HG02870 (cell line): Measurements from ENCODE around the gene ATP2B3.

ENCODE experiments used
- ATAC-seq: cut with Tn5 transposase; IDR thresholded peaks from one replicate; pipeline ENCODE4 v1.9.1; 2021; ENCODE audit warnings: mild to moderate bottlenecking, moderate library complexity; ENCODE audit not compliant: unreplicated experiment

Gene ATP2B3

GRCh38 chrX:153609917-153610835 is 92.7 kb downstream of the ATP2B3 start:
- ATAC-seq = no peak

GRCh38 chrX:153610836-153611213 is 93.4 kb downstream of the ATP2B3 start:
- ATAC-seq = no peak

DNA sequence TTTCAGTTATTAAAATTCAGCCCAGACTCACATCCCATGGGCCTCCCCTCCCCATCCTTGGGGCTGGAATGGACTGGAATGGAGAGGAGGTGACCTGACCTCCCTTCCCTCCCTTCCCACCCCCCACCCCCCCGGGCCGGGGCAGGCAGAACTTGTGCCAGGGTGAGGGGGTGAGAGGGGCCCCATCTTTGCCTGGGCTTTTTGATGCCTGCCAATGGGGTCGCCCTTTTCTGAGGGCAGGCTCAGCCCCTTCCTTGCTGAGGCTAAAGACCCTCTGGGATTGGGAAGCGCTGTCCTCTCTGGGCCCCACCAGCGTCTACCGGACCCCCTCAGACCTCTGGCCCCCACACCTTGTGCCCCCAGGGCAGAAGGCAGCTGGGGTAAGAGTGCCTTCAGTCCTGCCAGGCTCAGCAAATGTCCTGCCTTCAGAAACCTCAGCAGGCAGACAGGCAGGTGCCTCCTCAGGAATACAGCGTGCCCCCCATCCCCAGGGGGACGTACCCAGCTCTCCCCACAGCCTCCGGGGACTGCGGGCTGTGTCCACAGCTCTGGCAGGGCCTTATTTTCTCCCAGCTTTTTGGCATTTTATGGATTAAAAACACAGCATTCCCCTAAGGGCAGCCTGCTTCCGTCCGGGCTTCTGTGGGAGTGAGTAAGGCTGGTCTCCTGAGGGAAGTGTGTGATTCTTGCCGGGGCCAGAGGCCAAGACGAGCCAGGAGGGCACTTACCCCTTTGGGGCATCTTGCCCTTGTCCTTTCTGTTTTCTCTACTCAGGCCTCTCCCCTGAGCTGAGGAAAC is 94.1 kb downstream of the ATP2B3 start:
- ATAC-seq = no peak

DNA sequence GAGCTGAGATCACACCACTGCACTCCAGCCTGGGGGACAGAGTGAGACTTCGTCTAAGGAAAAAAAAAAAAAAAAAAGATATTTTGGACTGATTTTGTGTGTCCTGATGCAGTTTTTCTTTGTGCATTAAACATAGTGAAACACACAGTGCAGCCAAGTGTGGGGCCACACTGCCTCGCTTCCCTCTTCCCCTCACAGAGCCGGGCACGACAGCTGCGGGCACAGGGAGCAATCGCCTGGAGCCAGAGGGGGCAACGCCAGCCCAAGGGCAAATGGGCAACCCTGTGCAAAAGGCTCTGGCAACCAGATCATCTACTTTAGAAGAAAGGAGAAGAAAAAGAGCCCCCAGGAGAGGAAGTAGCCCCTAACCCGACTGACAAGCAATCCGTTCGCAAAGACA is 95.0 kb downstream of the ATP2B3 start:
- ATAC-seq = no peak

- ATAC-seq = no peak
Measured at GRCh38 chrX:153614818-153615217, 97.4 kb downstream of the ATP2B3 start.

GRCh38 chrX:153620576-153620975 is 103.1 kb downstream of the ATP2B3 start:
- no peak for ATAC-seq

GRCh38 chrX:153621949-153622598 is 104.6 kb downstream of the ATP2B3 start:
- no peak for ATAC-seq

GRCh38 chrX:153622661-153623309 is 105.3 kb downstream of the ATP2B3 start:
- ATAC-seq = no peak

DNA sequence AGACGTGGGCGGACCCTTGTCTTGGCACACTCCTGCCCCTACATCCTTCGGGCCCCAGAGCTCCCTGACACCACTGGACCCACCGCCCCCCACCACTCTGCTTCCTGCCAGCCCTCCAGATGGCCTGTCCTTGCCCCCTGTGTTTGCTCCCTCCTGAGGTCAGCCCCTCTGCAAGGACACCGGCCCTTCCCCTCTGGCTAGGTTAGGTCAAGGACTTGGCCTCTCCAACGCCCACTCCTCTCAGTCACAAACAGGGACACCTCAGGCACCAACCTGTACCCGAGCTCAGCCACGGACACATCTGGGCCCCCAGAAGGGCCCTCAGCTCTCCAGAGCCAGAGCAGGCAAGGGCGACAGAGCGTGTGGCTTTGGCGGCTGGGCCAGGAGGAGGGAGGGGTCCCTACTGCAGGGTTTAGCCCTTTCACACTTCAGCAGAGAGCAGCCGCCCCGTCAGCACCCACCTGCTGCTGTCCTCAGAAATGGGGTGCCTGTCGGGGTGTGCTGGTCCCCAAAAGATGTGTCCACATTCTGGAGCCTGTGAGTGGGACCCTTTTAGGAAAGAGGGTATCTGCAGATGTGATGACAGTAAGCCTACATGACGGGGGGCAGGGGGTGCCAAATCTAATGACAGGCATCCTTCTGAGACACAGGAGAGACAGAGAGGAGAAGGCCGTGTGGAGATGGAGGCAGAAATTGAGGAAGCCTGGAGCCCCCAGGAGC is 106.0 kb downstream of the ATP2B3 start:
- no peak for ATAC-seq

DNA sequence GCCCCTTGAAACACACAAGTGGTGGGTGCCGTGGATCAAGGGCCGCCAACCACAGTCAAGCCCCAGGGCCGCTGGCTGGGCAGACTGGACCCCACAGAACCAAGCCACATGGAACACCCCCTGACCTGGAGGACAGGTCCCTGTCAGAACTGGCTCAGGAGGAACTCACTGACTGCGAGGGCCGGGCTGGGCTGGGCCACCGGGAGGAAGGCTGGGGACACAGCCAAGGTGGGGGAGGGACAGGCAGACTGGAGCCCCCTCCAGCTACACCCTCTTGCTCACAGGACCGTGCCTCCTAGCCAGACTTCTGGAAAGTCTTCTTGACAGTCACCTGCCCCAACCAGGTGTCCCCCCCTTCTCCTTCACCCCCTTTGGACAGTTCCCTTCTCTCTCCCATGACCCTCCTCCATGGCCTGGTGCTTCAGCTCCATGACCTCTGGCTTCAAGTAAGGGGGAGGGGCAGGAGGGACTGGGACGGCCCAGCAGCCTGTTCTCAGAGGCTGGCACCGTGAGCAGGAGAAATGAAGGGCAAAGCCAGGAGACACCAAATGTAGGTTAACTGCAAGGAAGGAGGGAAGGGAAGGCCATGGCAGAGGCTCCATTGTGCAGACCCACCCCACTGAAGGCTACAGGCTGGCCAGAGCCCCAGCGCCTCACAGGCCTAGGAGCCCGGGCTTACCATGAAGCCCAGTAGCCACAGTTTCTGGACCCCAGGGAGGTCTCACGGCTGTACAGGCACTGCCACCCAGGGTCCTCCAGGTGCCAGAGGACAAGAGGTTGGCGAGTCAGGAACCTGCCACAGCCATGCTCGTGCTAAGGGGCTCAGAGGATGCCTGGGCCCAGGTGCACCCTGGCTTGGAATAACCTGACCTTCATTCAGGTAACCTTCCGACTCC is 107.0 kb downstream of the ATP2B3 start:
- ATAC-seq = no peak

DNA sequence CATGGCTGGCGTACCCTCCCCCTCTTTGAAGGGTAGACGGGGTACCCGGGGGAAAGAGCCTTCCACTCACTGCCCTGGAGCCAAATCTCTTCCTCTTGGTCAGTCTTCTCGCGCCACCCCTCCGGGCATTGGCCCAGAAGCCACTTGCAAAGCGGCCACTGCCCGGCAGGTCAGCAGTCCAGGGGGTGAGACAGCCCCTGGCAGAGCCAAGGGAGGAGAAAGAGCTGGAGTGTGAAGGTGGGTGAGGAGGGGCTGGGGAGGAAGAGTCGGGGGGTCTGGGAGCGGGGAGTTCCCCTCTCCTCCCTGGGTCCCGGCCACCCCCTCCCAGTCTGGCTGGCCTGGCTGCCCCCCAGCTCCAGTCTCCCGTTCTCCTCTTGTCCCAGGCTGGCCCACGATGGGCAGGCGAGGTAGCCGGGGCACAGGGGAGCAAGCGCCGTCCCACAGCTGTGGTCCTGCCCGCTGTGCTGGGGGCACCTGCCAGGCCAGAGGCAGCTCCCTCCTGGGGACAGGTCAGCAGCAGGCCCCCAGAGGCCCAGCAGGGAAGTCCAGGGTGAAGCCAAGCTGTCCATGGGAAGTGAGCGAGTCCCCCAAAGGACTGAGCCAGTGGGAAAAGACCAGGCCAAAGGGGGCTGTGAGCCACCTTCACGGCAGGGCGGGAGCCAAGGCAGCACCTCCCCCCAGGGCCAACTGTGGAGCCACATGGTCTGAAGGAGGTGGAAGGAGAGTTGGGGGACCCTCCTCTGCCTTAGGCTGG is 108.0 kb downstream of the ATP2B3 start:
- ATAC-seq = no peak

DNA sequence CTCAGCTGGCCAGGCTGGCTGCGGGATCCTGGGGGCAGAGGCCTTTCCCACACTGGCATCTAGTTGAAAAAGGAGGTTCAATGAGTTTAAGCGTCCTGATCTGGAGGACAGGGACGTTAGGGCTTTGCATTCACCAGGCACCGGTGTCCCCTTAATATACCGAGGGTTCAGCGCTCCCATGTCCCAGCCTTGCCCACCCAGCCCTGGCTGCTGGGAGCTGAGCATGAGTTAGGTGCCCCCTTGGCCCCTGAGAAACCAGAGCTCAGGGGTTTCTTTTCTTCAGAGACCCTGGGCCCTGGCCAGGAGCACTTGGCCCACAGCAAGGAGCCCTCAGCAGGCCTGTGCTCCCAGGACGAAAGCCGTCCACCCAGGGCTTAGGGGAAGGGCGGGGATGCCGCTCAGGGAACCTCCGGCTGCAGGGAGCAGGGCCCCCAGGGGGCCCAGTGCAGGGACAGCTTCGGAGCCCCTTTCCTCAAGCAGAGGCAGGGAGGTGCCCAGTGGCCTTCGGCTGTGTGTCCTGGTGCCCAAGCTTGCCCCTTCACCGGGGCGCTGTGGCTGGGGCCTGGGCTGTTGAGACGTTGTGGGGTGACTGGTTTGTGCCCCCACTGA is 108.7 kb downstream of the ATP2B3 start:
- no peak for ATAC-seq

DNA sequence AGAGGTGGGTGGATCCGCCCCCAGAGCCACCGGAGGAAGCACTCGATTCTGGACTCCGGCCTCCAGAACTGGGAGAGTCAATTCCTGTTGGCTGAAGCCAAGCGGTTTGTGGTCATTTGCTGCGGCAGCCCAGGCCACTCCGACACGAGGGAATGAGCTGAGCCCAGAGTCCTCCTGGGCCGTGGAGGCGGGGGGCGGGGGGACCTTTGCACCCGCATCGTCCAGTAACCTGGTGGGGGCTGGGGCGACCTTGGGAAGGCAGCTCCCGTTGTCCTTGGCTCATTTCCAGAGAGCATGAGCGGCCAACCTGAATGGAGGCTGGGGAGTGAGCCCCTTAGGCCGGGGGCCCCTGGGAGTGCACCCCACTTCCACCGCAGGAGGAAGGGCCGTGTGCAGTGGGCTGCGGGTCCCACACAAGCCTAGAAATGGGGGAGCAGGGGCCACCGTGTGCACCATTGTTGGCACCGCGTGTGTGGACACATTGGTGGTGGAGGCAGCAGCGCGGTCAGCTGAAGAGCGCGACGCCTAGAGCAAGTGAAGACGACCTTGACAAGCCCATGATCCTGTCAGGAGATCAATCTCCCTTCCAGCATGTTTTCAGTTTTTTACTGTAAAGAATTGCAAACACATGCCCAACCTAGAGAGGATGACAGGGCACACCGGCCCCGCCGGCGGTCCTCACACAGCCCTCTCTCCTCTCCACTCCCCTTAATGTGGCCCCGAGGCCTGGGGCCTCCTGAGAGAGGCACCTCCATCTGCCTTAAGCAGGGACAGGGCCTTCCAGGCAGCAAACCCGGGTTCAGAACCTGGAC is 109.6 kb downstream of the ATP2B3 start:
- ATAC-seq = no peak

DNA sequence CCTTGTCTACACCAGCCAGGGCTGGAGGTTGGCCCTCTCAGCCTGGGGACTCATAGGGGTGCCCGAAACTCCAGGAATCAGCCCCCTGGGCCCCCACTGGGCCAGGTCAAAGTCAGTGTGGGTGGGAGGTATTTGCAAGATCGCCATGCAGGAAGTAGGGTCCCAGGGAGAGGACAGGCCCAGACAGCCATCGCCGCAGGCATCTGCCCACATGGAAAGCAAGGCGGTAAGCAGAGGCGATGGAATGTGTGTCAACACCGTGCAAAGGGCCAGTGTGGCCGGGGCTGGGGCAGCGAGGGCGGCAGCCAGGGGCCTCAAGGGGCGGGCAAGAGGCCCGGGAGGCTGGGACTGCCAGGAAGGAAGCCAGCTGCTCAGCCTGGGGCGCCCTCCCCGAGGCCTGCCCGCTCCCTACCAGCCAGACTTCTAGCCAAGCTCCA is 110.3 kb downstream of the ATP2B3 start:
- ATAC-seq = no peak

- no peak for ATAC-seq
Measured at GRCh38 chrX:153628129-153628528, 110.7 kb downstream of the ATP2B3 start.

DNA sequence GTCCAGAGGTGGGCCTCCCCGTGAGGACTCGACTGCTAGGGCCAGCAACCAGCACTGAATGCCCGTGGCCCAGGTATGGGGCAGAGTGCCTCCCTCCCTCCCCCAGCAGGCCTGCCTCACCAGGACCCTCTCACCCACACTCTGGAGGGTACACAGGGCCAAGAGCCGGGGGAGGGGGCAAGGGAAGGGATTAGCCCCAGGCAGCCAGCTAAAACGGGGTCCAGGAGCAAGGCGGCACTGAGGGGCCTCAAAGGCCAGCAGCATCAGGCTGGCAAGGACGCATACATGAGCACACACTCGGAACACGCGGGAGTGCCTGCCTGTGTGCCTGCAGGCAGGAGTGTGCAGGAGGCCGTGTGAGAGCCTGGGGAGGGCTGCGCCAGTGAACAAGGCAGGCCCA is 111.2 kb downstream of the ATP2B3 start:
- no peak for ATAC-seq

DNA sequence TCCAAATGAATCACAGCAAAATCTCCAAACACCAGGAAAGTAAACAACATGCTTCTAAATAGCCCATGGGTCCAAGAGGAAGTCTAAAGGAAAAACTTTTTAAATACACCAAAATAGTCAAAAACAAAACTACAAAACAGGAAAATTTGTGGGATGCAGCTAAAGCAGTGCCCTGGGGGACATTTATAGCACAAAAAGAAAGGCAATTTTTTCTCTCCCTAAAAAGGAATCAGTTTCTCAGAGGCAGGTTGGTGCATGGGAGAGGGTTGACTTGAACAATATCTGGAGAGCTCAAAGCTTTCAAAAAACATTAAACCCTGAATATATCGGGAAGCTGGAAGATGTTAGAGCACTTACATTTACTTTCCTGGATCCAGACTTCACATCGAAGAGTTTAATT is 113.9 kb downstream of the ATP2B3 start:
- ATAC-seq = no peak
